HepG2 (cell line): ENCODE results near the gene CHKA. TPM values are rescaled to one million over a fixed set of nuclear protein-coding genes. Genes with fewer than 3 reads are reported as not detected.

ENCODE experiments used
- ARID2 ChIP-seq: sonication (generic); formaldehyde crosslinking; IDR thresholded peaks from 2 replicates; pipeline ENCODE4 v1.8.1; 2022; ENCODE audit warnings: mild to moderate bottlenecking, missing genetic modification reagents, borderline replicate concordance
- ATF7-NPFF ChIP-seq: sonication (generic); formaldehyde crosslinking; IDR thresholded peaks from 2 replicates; pipeline ENCODE4 v1.8.1; 2023; ENCODE audit warnings: mild to moderate bottlenecking, low read depth, missing genetic modification reagents, moderate library complexity
- CEBPB ChIP-seq: IDR thresholded peaks from 2 replicates; pipeline ENCODE4 v1.6.1; 2011; ENCODE audit warnings: low read depth, low read length, improper control_type of control experiment, borderline replicate concordance
- CHD4 ChIP-seq: fragments of 200-600 bp; sonication (generic); IDR thresholded peaks from 2 replicates; pipeline ENCODE4 v1.7.0; 2017; ENCODE audit warnings: mild to moderate bottlenecking, low read length, borderline replicate concordance
- EED ChIP-seq: sonication (generic); formaldehyde crosslinking; IDR thresholded peaks from 2 replicates; pipeline ENCODE4 v1.5.0; 2020; ENCODE audit warnings: mild to moderate bottlenecking, missing genetic modification reagents
- ELF3 ChIP-seq: IDR thresholded peaks from 2 replicates; pipeline ENCODE4 v1.6.1; 2016; ENCODE audit warnings: missing genetic modification reagents, missing compliant biosample characterization
- ELF4 ChIP-seq: sonication (generic); formaldehyde crosslinking; IDR thresholded peaks from 2 replicates; pipeline ENCODE4 v1.5.0; 2020; ENCODE audit warnings: missing genetic modification reagents, mild to moderate bottlenecking, moderate library complexity, borderline replicate concordance
- GPN1 ChIP-seq: sonication (generic); formaldehyde crosslinking; IDR thresholded peaks from 2 replicates; pipeline ENCODE4 v1.5.1; 2020; ENCODE audit warnings: missing genetic modification reagents, borderline replicate concordance
- KDM4B ChIP-seq: sonication (generic); formaldehyde crosslinking; IDR thresholded peaks from 2 replicates; pipeline ENCODE4 v1.4.0; 2020; ENCODE audit warnings: missing genetic modification reagents
- KLF15 ChIP-seq: sonication (generic); formaldehyde crosslinking; IDR thresholded peaks from 2 replicates; pipeline ENCODE4 v1.8.1; 2023; ENCODE audit warnings: borderline replicate concordance, mild to moderate bottlenecking, inconsistent platforms, missing genetic modification reagents, mixed read lengths
- NFKB2 ChIP-seq: sonication (generic); formaldehyde crosslinking; IDR thresholded peaks from 2 replicates; pipeline ENCODE4 v1.4.0; 2020; ENCODE audit warnings: missing genetic modification reagents, borderline replicate concordance
- NFRKB ChIP-seq: fragments of 450-650 bp; IDR thresholded peaks from 2 replicates; pipeline ENCODE4 v1.6.1; 2017
- NR2F2 ChIP-seq: IDR thresholded peaks from 2 replicates; pipeline ENCODE4 v1.6.1; 2012; ENCODE audit warnings: low read depth, inconsistent platforms, borderline replicate concordance
- NR3C1 ChIP-seq: sonication (generic); formaldehyde crosslinking; IDR thresholded peaks from 2 replicates; pipeline ENCODE4 v1.4.0; 2020; ENCODE audit warnings: missing genetic modification reagents
- SETDB1 ChIP-seq: sonication (generic); formaldehyde crosslinking; IDR thresholded peaks from 2 replicates; pipeline ENCODE4 v1.5.1; 2020; ENCODE audit warnings: missing genetic modification reagents, mild to moderate bottlenecking, borderline replicate concordance
- SPEN ChIP-seq: sonication (generic); formaldehyde crosslinking; IDR thresholded peaks from 2 replicates; pipeline ENCODE4 v1.5.1; 2020; ENCODE audit warnings: low read depth, mild to moderate bottlenecking, missing genetic modification reagents
- SRSF4 ChIP-seq: fragments of 200-400 bp; formaldehyde crosslinking; IDR thresholded peaks from one replicate; pipeline ENCODE4 v1.6.1; 2018; ENCODE audit warnings: mild to moderate bottlenecking, low read depth, low read length, moderate library complexity; ENCODE audit not compliant: poor library complexity, severe bottlenecking
- STAT5B ChIP-seq: sonication (generic); formaldehyde crosslinking; IDR thresholded peaks from 2 replicates; pipeline ENCODE4 v1.4.0; 2020; ENCODE audit warnings: missing genetic modification reagents
- YEATS2 ChIP-seq: sonication (generic); formaldehyde crosslinking; IDR thresholded peaks from 2 replicates; pipeline ENCODE4 v1.4.0; 2020; ENCODE audit warnings: missing genetic modification reagents, borderline replicate concordance
- ZBTB1 ChIP-seq: sonication (generic); formaldehyde crosslinking; IDR thresholded peaks from 2 replicates; pipeline ENCODE4 v1.4.0; 2020; ENCODE audit warnings: missing genetic modification reagents, borderline replicate concordance
- ZNF207 ChIP-seq: fragments of 450-650 bp; IDR thresholded peaks from 2 replicates; pipeline ENCODE4 v1.6.1; 2016; ENCODE audit warnings: antibody characterized with exemption, borderline replicate concordance
- ZNF251 ChIP-seq: sonication (generic); formaldehyde crosslinking; IDR thresholded peaks from 2 replicates; pipeline ENCODE4 v1.9.0; 2021; ENCODE audit warnings: mild to moderate bottlenecking, missing genetic modification reagents
- ZNF547 ChIP-seq: sonication (generic); formaldehyde crosslinking; IDR thresholded peaks from 2 replicates; pipeline ENCODE4 v1.5.1; 2020; ENCODE audit warnings: mild to moderate bottlenecking, missing genetic modification reagents
- ZNF552 ChIP-seq: sonication (generic); formaldehyde crosslinking; IDR thresholded peaks from 2 replicates; pipeline ENCODE4 v1.9.0; 2022; ENCODE audit warnings: missing genetic modification reagents, mild to moderate bottlenecking, borderline replicate concordance
- ZNF674 ChIP-seq: sonication (generic); formaldehyde crosslinking; IDR thresholded peaks from 2 replicates; pipeline ENCODE4 v1.5.0; 2020; ENCODE audit warnings: low read depth, mild to moderate bottlenecking, missing genetic modification reagents
- ZNF709 ChIP-seq: sonication (generic); formaldehyde crosslinking; IDR thresholded peaks from 2 replicates; pipeline ENCODE4 v1.5.0; 2020; ENCODE audit warnings: mild to moderate bottlenecking, missing genetic modification reagents
- polyA plus RNA-seq, 8 experiments: library from polyadenylated mRNA; depleted of rRNA in 3 of 8; stranded (reverse) in 7 of 8; unstranded in 1 of 8; fragments of >200 nt; fragmentation: Illumina TruSeq in 4 of 8; extraction: Trizol in 4 of 8; gene quantifications; 2 replicates each; pipeline versions ENCODE4 v1.2.1 to v1.2.3, GENCODE V29; 2011 to 2016; ENCODE audit warnings: low read depth in 4 of 8, missing spikeins in 1 of 8, mixed read lengths in 1 of 8; ENCODE audit not compliant: insufficient read depth in 1 of 8
- total RNA-seq, 5 experiments: library from RNA; depleted of rRNA; stranded (reverse); fragments of >200 nt; fragmentation: Illumina TruSeq; extraction: Trizol; gene quantifications; 2 replicates each; pipeline ENCODE4 v1.2.3, GENCODE V29; 2016; ENCODE audit warnings: low read depth in 1 of 5
- TF ChIP-seq, protein P1 (sequence below): sonication (generic); formaldehyde crosslinking; conservative IDR thresholded peaks from 2 replicates; pipeline ENCODE4 v1.5.0; 2020; ENCODE audit warnings: missing genetic modification reagents
- TF ChIP-seq, protein P2 (sequence below): sonication (generic); formaldehyde crosslinking; IDR thresholded peaks from 2 replicates; pipeline ENCODE4 v1.5.0; 2020; ENCODE audit warnings: mild to moderate bottlenecking, missing genetic modification reagents

CHKA gene
- total and polyA plus RNA-seq, 2 of the 13 experiments (the other 11 are each of a cell fraction or from before 2014, with no cell fraction given) = 71.6 to 92.7 TPM

DNA sequence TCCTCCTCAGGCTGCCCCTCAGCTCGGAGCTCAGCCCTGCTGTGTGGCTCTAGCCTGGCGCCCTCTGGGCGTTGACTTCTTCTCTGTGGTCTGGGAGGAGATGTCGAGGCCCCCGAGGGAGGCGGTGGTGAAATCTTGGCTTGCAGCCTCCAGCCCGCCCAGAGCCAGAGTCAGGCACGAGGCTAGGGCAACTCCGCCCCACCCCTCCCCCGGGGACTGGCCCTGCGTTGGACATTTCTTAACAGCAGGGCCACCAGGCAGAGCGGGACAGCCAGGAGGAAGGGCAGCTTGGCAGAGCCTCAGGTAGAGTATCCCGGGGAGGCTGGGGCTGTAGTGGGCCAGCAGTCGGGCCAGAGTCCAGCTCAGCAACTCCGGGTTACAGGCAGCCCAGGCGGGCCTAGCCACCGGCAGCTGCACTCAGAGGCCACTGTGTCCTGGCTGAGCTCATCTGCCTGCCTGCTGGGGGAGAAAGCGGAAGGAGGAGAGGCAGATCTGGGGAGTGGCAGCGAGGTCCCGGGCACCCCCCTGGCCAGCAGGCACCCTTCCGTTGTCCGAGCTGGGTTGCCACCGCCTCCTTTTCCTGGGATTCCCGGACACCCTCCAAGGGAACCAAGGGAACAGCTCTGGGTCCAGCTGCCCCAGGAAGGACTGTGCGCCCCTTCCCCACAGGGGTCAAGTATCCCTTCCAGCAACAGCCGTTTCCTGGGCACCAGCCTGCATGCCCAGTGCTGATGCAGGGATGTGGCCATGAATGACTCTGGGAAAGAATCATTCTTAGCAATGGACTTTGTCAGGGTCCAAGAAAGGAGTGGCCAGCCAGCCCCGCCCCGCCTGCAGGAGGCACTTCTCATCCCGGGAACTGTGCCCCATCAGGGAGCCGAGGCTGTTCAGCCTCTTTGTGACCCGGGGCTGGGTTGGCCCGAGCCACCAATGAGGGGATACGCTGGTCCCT is 110.8 kb downstream of the CHKA start, which contains the start of gene ALDH3B1 (continued):
- TF ChIP-seq ZNF207 (no peak), SPEN (no peak; the same call in 1 of the 2 replicates), ZNF552 (CRISPR knock-in tag) (no peak), YEATS2 (peak; percentile 34; the same call in 1 of the 2 replicates), NR3C1 (no peak), ZNF251 (no peak), STAT5B (CRISPR knock-in tag) (no peak), NFKB2 (CRISPR knock-in tag) (peak; percentile 68; the same call in 1 of the 2 replicates), NFRKB (no peak), KLF15 (CRISPR knock-in tag) (no peak), ATF7-NPFF (no peak), ARID2 (CRISPR knock-in tag) (0 out of 2 replicates have a peak, but pooled peaks have one; percentile 13), ZNF709 (CRISPR knock-in tag) (peak; percentile 72), ZBTB1 (no peak), ELF3 (CRISPR knock-in tag) (no peak; the same call in 1 of the 2 replicates), GPN1 (no peak), EED (CRISPR knock-in tag) (peak; percentile 73), SRSF4 (no peak), KDM4B (CRISPR knock-in tag) (no peak), NR2F2 (no peak), ELF4 (CRISPR knock-in tag) (no peak), CHD4 (no peak; the same call in 1 of the 2 replicates), ZNF674 (CRISPR knock-in tag) (no peak), SETDB1 (CRISPR knock-in tag) (no peak), ZNF547 (0 out of 2 replicates have a peak, but pooled peaks have one; percentile 61), CEBPB (peak; percentile 0; the same call in 1 of the 2 replicates)
- TF ChIP-seq, protein P1, sequence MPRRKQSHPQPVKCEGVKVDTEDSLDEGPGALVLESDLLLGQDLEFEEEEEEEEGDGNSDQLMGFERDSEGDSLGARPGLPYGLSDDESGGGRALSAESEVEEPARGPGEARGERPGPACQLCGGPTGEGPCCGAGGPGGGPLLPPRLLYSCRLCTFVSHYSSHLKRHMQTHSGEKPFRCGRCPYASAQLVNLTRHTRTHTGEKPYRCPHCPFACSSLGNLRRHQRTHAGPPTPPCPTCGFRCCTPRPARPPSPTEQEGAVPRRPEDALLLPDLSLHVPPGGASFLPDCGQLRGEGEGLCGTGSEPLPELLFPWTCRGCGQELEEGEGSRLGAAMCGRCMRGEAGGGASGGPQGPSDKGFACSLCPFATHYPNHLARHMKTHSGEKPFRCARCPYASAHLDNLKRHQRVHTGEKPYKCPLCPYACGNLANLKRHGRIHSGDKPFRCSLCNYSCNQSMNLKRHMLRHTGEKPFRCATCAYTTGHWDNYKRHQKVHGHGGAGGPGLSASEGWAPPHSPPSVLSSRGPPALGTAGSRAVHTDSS (CRISPR knock-in tag) = no peak
- TF ChIP-seq, protein P2, sequence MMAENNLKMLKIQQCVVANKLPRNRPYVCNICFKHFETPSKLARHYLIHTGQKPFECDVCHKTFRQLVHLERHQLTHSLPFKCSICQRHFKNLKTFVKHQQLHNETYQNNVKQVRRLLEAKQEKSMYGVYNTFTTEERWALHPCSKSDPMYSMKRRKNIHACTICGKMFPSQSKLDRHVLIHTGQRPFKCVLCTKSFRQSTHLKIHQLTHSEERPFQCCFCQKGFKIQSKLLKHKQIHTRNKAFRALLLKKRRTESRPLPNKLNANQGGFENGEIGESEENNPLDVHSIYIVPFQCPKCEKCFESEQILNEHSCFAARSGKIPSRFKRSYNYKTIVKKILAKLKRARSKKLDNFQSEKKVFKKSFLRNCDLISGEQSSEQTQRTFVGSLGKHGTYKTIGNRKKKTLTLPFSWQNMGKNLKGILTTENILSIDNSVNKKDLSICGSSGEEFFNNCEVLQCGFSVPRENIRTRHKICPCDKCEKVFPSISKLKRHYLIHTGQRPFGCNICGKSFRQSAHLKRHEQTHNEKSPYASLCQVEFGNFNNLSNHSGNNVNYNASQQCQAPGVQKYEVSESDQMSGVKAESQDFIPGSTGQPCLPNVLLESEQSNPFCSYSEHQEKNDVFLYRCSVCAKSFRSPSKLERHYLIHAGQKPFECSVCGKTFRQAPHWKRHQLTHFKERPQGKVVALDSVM (CRISPR knock-in tag) = peak; percentile 80; the same call in 1 of the 2 replicates
